Activated T-helper 17 cell treated with anti-CD3 and anti-CD28 coated beads, Interleukin-2, amount 50 U/mL, for 72 hours (primary cell): ENCODE data around the gene BTN1A1. TPM values are rescaled to one million over a fixed set of nuclear protein-coding genes. Genes with fewer than 3 reads are reported as not detected.
"Not testable (repeated sequence)": the region's sequence is repeated elsewhere in the genome, so short reads cannot be mapped to it uniquely, and the experiment has no call there.

Experiments
- ATAC-seq: fragments of 150-1000 bp; cut with Tn5 transposase; replicated peaks from 2 replicates; pipeline ENCODE4 v1.10.0; 2021; ENCODE audit warnings: mild to moderate bottlenecking, moderate library complexity
- H3K27ac Mint-ChIP-seq: one replicate; pipeline ENCODE4 v1.8.0; 2022; ENCODE audit warnings: mixed read lengths
- H3K27me3 Mint-ChIP-seq: one replicate; pipeline ENCODE4 v1.8.0; 2022; ENCODE audit warnings: mixed read lengths
- H3K36me3 Mint-ChIP-seq: one replicate; pipeline ENCODE4 v1.8.0; 2022; ENCODE audit warnings: low read depth, mild to moderate bottlenecking, mixed read lengths
- H3K4me1 Mint-ChIP-seq: one replicate; pipeline ENCODE4 v1.8.0; 2022; ENCODE audit warnings: mixed read lengths
- H3K4me3 Mint-ChIP-seq: one replicate; pipeline ENCODE4 v1.8.0; 2022; ENCODE audit warnings: mild to moderate bottlenecking, mixed read lengths
- H3K9me3 Mint-ChIP-seq: one replicate; pipeline ENCODE4 v1.8.0; 2022; ENCODE audit warnings: mixed read lengths
- total RNA-seq, 2 donors: library from RNA; stranded (reverse); gene quantifications; one replicate each; pipeline ENCODE4 v1.2.3, GENCODE V29; 2022

Gene BTN1A1
- total RNA-seq, 2 donors from 2014 or later = 0.21 TPM; not detected in 1

DNA sequence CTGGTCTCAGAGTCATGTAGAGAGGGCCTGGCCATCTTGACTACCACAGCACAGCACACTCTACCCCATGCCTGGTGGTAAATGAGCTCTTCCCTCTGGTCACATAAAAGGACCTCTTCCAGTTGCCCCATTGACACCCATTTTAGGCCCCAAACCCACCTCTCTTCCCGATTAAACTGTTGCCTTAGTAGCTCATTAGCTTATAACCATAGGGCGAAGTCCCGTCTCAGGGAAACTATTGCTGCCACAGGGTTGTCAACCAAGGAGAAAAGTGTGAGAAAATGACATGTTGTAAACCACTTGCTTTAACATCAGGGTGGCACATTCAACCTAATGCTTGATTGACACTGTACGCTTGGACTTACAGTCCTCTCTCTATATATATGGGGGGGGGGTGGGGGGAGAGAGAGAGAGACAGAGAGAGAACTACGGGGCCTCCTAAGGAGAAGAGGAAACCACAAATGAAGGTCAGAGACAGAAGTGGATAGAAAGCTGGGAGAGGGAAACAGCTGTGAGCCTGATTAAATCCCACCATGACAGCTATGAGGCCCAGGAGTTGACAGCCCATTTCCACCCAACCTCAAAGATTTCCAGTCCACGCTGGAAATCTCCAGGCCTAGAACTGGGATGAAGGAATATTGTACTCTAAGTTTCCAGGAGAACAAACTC, 14.9 kb upstream of the BTN1A1 start:
- no peak overlapping the region for H3K4me3 Mint-ChIP-seq
- H3K27me3 Mint-ChIP-seq = no peaks in the 10 kb centered on the region
- H3K36me3 Mint-ChIP-seq = no peaks in the 10 kb centered on the region

DNA sequence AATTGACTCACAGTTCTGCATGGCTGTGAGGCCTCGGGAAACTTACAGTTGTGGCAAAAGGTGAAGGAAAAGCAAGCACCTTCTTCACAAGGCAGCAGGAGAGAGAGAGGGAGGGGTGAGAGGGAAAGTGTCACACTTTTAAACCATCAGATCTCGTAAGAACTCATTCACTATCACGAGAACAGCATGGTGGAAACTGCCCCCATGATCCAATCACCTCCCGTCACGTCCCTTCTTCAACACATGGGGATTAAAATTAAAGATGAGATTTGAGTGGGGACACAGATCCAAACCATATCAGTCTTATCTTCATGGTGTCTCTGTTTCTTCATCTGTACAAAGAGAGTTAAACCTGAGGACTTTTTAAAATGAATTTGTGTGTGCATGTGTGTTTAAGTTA, 13.7 kb upstream of the BTN1A1 start:
- no peak overlapping the region for H3K4me3 Mint-ChIP-seq
- no peak for ATAC-seq
- H3K36me3 Mint-ChIP-seq = no peaks in the 10 kb centered on the region
- H3K9me3 Mint-ChIP-seq = peaks cover 6% of the 10 kb centered on the region
- H3K27me3 Mint-ChIP-seq = no peaks in the 10 kb centered on the region
- H3K27ac Mint-ChIP-seq = no peak overlapping the region
- H3K4me1 Mint-ChIP-seq = peaks cover 4% of the 10 kb centered on the region

More for the DNA sequence above, 14.9 kb upstream of the BTN1A1 start:
- Mint-ChIP-seq H3K27ac (no peak overlapping the region), H3K4me1 (no peaks in the 10 kb centered on the region), H3K9me3 (peaks cover 6% of the 10 kb centered on the region)
- no peak for ATAC-seq

DNA sequence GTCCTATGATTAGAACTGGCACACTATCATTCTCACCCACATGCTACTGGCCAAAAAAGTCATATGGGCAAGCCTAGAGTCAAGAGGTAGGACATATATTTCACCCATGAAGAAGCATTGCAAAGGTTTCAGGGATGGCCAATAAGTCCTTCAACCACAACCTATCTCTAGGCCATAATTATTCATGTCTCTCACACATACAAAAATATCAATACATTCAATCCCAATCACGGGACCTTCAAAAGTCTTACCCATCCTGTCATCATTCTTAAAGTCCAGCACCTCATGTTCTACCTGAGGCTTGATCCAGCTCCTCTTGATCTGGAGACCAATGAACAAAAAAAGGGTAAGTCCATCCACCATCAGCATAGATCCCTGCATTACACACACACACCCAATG, 12.6 kb upstream of the BTN1A1 start:
- Mint-ChIP-seq H3K4me3 (no peak overlapping the region), H3K36me3 (no peaks in the 10 kb centered on the region), H3K27me3 (no peaks in the 10 kb centered on the region), H3K9me3 (peaks cover 6% of the 10 kb centered on the region), H3K4me1 (peaks cover 4% of the 10 kb centered on the region), H3K27ac (no peak overlapping the region)
- ATAC-seq = no peak

DNA sequence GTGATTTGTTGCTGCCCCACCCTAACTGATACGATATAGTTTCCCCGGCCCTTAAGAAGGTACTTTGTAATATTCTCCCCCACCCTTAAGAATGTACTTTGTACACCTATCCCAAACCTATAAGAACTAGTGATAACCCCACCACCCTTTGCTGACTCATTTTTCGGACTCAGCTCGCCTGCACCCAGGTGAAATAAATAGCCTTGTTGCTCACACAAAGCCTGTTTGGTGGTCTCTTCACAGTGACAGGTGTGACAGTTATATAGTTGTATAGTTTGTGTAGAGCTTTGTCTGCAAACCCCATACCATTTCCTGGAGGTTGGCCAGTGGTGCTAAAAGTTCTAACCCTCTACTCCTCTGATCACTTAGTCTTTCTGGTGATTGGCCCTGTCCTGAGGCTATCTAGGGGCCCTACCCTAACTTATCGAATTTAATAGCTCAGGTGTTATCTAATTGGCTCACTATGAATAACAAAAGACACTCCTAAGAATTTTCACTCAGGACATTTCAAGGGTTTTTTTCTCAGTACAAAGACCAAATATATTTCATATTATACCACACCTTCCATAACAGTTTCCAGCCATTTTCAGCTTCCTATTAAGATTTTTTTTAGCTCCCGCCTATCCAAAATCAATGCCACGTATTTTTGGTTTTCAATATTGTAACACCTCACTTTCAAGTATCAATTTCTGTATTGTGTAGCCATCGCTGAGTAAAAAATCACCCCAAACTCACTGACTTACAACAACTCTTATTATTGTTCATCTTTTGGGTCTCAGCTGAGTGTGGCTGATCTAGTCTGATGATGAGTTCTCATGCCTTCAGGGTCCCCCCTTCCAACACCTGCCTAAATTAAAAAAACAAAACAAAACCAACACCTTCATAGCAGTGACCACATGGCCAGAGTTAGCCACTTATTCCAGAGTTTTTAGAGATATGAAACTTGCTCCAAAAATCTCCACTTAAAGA, 9.8 kb upstream of the BTN1A1 start:
- H3K36me3 Mint-ChIP-seq = no peaks in the 10 kb centered on the region
- H3K4me1 Mint-ChIP-seq = peaks cover 4% of the 10 kb centered on the region
- no peak overlapping the region for H3K4me3 Mint-ChIP-seq
- peaks cover 6% of the 10 kb centered on the region for H3K9me3 Mint-ChIP-seq
- H3K27ac Mint-ChIP-seq = no peak overlapping the region
- ATAC-seq = peak; percentile 31
- no peaks in the 10 kb centered on the region for H3K27me3 Mint-ChIP-seq

DNA sequence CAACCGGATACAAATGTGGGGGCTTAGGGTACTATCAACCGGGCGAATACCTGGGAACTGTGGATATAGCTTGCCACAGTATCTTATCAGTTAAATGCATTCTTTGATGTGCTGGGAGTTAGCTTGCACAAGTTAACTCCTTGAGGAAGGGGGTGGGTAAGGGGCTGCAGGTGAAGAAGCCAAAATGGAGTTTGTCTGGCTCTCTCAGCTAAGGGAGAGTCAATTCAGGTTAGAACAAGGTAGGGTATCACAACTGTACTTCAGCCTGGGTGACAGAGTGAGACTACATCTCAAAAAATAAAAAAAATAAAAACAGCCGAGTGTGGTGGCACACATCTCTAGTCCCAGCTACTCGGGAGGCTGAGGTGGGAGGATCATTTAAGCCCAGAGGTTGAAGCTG, 8.5 kb upstream of the BTN1A1 start:
- Mint-ChIP-seq H3K9me3 (peaks cover 6% of the 10 kb centered on the region), H3K36me3 (no peaks in the 10 kb centered on the region), H3K4me1 (peaks cover 4% of the 10 kb centered on the region), H3K4me3 (no peak overlapping the region), H3K27ac (no peak overlapping the region), H3K27me3 (no peaks in the 10 kb centered on the region)
- ATAC-seq = no peak

DNA sequence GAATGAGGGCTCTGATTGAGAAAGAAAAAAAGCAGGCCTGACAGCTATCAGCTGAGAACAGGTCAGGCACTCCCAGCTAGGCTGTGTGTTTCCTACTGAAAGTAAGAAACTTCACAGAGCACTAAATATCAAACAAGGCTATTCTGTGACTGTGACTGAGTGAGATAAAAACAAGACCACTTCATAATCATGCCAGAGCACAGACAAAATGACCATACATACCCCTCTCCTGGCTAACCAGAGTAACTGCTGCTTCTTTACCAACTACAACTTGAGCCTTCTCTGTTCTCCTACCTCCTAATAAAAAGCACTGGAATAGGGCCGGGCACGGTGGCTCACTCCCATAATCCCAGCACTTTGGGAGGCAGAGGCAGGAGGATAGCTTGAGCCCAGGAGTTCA, 6.8 kb upstream of the BTN1A1 start:
- Mint-ChIP-seq H3K4me3 (no peak overlapping the region), H3K27me3 (no peaks in the 10 kb centered on the region), H3K27ac (peak overlapping the region; percentile 28), H3K9me3 (no peaks in the 10 kb centered on the region), H3K4me1 (peaks cover 4% of the 10 kb centered on the region), H3K36me3 (no peaks in the 10 kb centered on the region)
- peak; percentile 18 for ATAC-seq

DNA sequence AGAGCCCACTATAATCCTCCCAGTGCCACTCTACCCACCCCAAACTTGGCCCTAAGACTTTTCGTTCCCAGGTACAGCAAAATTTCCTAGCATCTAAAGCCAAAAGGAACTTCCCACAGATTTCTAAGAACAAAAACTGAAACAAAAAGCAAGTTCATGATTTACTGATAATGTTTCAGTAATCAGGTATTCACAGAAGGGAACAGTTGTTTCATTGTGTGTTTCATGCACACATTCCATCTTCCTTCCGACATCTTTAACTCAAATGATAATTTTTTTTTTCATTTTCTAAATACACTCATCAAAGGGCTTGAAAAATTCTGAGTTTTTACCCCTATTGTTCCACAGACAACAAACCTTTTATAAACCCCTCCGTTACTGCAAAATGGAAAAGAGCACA, 6.0 kb upstream of the BTN1A1 start:
- peaks cover 4% of the 10 kb centered on the region for H3K4me1 Mint-ChIP-seq
- H3K36me3 Mint-ChIP-seq = no peaks in the 10 kb centered on the region
- no peaks in the 10 kb centered on the region for H3K27me3 Mint-ChIP-seq
- ATAC-seq = no peak
- no peaks in the 10 kb centered on the region for H3K9me3 Mint-ChIP-seq
- peak overlapping the region; percentile 19 for H3K4me3 Mint-ChIP-seq
- peak overlapping the region; percentile 28 for H3K27ac Mint-ChIP-seq

DNA sequence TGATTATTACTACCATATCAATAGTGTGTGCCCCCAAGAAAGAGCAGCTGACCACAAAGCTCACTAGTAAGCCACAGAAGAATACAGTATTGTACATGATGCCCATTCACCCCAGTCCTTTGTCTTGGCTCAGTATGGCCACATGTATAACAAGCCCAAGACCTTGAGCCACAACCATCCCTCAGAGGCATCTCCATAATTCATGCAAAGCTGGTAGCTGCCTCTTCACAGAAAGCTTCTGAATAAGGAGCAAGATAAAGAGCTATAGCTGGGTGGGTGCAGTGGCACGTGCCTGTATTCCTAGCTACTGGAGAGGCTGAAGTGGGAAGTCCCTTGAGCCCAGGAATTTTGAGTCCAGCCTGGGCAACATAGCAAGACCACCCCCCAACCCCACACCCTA, 4.8 kb upstream of the BTN1A1 start:
- Mint-ChIP-seq H3K36me3 (no peaks in the 10 kb centered on the region), H3K4me3 (no peak overlapping the region), H3K27me3 (no peaks in the 10 kb centered on the region), H3K4me1 (peaks cover 4% of the 10 kb centered on the region), H3K9me3 (no peaks in the 10 kb centered on the region), H3K27ac (no peak overlapping the region)
- no peak for ATAC-seq

DNA sequence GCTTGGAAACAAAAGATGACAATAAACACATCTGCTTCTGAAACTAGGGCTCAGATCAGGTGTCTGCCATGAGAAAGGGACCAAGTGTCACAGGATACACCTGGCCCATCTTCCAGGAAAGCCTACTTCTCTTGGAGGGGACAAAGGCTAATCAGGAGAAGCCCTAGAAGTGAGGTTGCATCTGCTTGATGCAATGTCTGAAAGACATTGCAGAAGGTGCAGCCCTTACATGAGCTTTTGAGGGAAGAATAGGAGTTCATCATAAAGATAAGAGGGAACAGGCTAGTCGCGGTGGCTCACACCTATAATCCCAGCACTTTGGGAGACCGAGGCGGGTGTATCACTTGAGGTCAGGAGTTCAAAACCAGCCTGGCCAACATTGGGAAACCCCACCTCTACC, 2.5 kb upstream of the BTN1A1 start:
- no peak overlapping the region for H3K4me3 Mint-ChIP-seq
- H3K27me3 Mint-ChIP-seq = peaks cover 13% of the 10 kb centered on the region
- peaks cover 9% of the 10 kb centered on the region for H3K4me1 Mint-ChIP-seq
- H3K27ac Mint-ChIP-seq = no peak overlapping the region
- no peaks in the 10 kb centered on the region for H3K36me3 Mint-ChIP-seq
- no peaks in the 10 kb centered on the region for H3K9me3 Mint-ChIP-seq
- no peak for ATAC-seq

DNA sequence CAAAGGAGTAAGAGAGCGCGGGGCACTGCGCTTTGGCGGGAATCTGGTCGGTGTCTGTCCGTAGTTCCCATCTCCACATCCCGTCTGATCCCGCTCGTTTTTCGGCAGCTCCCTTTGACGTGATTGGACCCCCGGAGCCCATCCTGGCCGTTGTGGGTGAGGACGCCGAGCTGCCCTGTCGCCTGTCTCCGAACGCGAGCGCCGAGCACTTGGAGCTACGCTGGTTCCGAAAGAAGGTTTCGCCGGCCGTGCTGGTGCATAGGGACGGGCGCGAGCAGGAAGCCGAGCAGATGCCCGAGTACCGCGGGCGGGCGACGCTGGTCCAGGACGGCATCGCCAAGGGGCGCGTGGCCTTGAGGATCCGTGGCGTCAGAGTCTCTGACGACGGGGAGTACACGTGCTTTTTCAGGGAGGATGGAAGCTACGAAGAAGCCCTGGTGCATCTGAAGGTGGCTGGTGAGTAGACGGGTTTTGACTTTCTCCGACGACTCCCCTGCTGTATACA, 1.4 kb downstream of the BTN1A1 start:
- H3K4me1 Mint-ChIP-seq = peaks cover 9% of the 10 kb centered on the region
- no peak overlapping the region for H3K27ac Mint-ChIP-seq
- peak; percentile 73 for ATAC-seq
- no peaks in the 10 kb centered on the region for H3K36me3 Mint-ChIP-seq
- no peaks in the 10 kb centered on the region for H3K9me3 Mint-ChIP-seq
- peaks cover 24% of the 10 kb centered on the region for H3K27me3 Mint-ChIP-seq
- peak overlapping the region; percentile 77 for H3K4me3 Mint-ChIP-seq

DNA sequence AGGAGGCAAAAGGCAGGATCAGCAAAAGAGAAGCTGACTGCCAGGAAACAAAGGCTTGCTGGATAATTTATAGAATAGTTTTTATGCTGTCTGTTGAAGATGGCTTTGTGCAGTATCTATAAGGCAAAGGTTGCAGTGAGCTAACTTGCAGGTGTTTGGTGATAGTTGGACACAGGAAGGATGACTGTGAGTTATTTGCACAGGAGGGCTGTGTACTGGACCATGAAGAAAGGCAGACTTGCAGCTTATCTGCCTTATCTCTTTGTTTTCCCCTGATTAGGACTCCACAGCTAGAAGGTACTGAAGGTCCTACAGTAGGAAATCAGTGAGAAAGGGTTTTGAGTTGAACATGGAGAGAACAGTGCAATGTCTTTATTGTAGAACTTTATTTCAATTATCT, 2.1 kb downstream of the BTN1A1 start:
- no peak overlapping the region for H3K27ac Mint-ChIP-seq
- H3K27me3 Mint-ChIP-seq = peaks cover 24% of the 10 kb centered on the region
- H3K9me3 Mint-ChIP-seq = no peaks in the 10 kb centered on the region
- no peaks in the 10 kb centered on the region for H3K36me3 Mint-ChIP-seq
- H3K4me3 Mint-ChIP-seq = peak overlapping the region; percentile 77
- no peak for ATAC-seq
- H3K4me1 Mint-ChIP-seq = peaks cover 9% of the 10 kb centered on the region

DNA sequence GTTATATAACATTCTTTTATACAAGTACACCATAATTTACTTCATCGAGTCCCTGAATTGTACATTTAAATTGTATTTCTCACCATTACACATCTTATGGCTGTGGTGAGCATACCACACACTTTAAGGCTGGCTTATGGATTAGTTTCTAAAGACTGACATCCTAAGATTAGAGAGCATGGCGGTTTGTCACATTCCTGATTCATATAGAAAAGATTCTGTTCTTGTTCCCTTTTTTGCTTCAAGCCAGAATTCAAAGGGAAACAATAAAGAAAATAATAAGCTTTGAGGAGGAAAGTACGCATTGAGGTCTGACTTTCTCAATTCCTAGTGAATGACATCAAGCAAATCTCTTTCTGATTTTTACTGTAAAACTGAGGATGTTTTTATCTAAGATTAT, 2.5 kb downstream of the BTN1A1 start:
- H3K36me3 Mint-ChIP-seq = no peaks in the 10 kb centered on the region
- no peak overlapping the region for H3K27ac Mint-ChIP-seq
- H3K4me3 Mint-ChIP-seq = no peak overlapping the region
- H3K4me1 Mint-ChIP-seq = peaks cover 9% of the 10 kb centered on the region
- ATAC-seq = no peak
- H3K27me3 Mint-ChIP-seq = peaks cover 24% of the 10 kb centered on the region
- no peaks in the 10 kb centered on the region for H3K9me3 Mint-ChIP-seq

DNA sequence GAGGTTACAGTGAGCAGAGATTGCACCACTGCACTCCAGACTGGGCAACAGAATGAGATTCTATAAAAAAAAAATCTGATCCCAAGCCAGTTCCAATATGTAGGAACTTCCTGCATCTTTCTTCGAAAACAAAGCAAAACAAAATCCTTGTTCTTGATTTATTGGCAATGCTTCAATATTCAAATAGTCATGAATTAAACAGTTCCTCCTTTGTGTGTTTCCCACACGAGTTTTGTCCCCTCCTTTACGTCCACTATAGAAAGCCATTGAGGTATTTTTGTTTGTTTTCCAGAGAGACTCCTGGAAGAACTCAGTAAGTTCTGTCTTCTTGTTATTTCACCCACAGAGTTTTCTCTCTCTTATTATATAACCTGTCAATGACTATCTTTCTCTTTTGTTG, 7.6 kb downstream of the BTN1A1 start:
- H3K36me3 Mint-ChIP-seq = no peaks in the 10 kb centered on the region
- H3K27ac Mint-ChIP-seq = no peak overlapping the region
- no peaks in the 10 kb centered on the region for H3K9me3 Mint-ChIP-seq
- H3K4me3 Mint-ChIP-seq = no peak overlapping the region
- H3K4me1 Mint-ChIP-seq = no peaks in the 10 kb centered on the region
- ATAC-seq = no peak
- H3K27me3 Mint-ChIP-seq = peaks cover 11% of the 10 kb centered on the region

DNA sequence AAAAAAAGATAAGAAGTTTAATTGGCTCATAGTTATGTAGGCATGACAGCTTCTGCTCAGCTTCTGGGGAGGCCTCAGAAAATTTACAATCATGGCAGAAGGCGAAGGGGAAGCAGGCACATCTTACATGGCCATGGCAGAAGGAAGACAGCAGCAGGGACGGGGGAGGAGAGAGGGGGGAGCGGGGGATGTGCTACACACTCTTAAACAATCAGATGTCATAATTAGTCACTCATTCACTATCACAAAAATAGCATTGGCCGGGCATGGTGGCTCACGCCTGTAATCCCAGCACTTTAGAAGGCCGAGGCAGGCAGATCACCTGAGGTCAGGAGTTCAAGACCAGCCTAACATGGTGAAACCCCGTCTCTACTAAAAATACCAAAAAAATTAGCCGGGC, 10.9 kb downstream of the BTN1A1 start:
- not testable (repeated sequence) for H3K4me3 Mint-ChIP-seq, H3K27me3 Mint-ChIP-seq, H3K9me3 Mint-ChIP-seq, H3K4me1 Mint-ChIP-seq, H3K36me3 Mint-ChIP-seq, H3K27ac Mint-ChIP-seq, ATAC-seq

DNA sequence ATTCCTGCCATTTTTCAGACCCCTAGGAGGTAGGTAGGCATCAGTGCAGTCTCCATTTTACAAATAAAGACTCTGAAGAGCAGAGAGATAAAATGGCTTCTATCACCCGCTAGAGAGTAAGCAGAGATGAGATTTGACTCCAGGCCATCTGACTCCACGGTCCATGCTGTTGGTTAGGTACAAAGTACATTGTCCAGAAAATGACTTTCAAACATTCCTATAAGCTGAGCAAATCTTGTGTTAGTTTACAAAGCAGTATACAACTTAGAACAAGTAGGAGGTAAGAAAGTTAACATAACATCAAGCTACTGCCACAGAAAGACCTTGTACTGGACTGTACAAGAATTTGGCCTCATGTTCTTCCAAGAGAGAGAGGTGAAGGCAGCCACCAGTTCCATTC, 14.9 kb downstream of the BTN1A1 start:
- Mint-ChIP-seq H3K27ac (no peak overlapping the region), H3K9me3 (no peaks in the 10 kb centered on the region), H3K4me3 (no peak overlapping the region)

More for the DNA sequence above, 14.9 kb downstream of the BTN1A1 start:
- no peak for ATAC-seq
- Mint-ChIP-seq H3K27me3 (no peaks in the 10 kb centered on the region), H3K36me3 (no peaks in the 10 kb centered on the region), H3K4me1 (no peaks in the 10 kb centered on the region)
